OCI-LY3 (cell line): ENCODE results near the gene SPOPL.

Source experiments
- H2AFZ ChIP-seq: fragments of 200-600, 300-600 bp; shearing (Covaris generic); 2 replicates; pipeline ENCODE4 v1.6.0; 2014; ENCODE audit warnings: antibody characterized with exemption, low read depth, low read length
- H3K27ac ChIP-seq: fragments of 200-600, 300-600 bp; sonication (generic); 2 replicates; pipeline ENCODE4 v1.5.1; 2014; ENCODE audit warnings: mild to moderate bottlenecking, low read length, moderate library complexity, mixed read lengths
- H3K27me3 ChIP-seq: fragments of 200-600, 300-600 bp; sonication (generic); 2 replicates; pipeline ENCODE4 v1.6.1; 2014; ENCODE audit warnings: low read depth, low read length, mixed read lengths
- H3K36me3 ChIP-seq: fragments of 200-600, 300-600 bp; sonication (generic); replicated peaks from 2 replicates; pipeline ENCODE3; 2014; ENCODE audit warnings: low read depth, low read length, mixed read lengths
- H3K4me1 ChIP-seq: fragments of 300-600, 200-600 bp; sonication (generic); 2 replicates; pipeline ENCODE4 v1.6.1; 2014; ENCODE audit warnings: low read length, mixed read lengths
- H3K4me2 ChIP-seq: fragments of 200-600, 300-600 bp; sonication (generic); 2 replicates; pipeline ENCODE4 v1.6.1; 2014; ENCODE audit warnings: low read length, mixed read lengths
- H3K4me3 ChIP-seq: fragments of 300-600, 200-600 bp; sonication (generic); 2 replicates; pipeline ENCODE4 v1.5.1; 2014; ENCODE audit warnings: antibody characterized with exemption, mild to moderate bottlenecking, low read length, moderate library complexity
- H3K79me2 ChIP-seq: fragments of 300-600, 200-600 bp; shearing (Covaris generic); 2 replicates; pipeline ENCODE4 v1.6.1; 2014; ENCODE audit warnings: mild to moderate bottlenecking, low read length, mixed read lengths
- H3K9ac ChIP-seq: fragments of 300-600, 200-600 bp; shearing (Covaris generic); 2 replicates; pipeline ENCODE4 v1.6.0; 2014; ENCODE audit warnings: mild to moderate bottlenecking, low read length, moderate library complexity
- H3K9me3 ChIP-seq: fragments of 200-600, 300-600 bp; shearing (Covaris generic); 2 replicates; pipeline ENCODE4 v1.6.1; 2014; ENCODE audit warnings: low read length, mixed read lengths; ENCODE audit not compliant: insufficient read depth
- H4K20me1 ChIP-seq: fragments of 200-600, 300-600 bp; sonication (generic); 2 replicates; pipeline ENCODE4 v1.6.1; 2016; ENCODE audit warnings: low read length, mixed read lengths; ENCODE audit not compliant: insufficient read depth
- EZH2phosphoT487 ChIP-seq: fragments of 200-600 bp; shearing (Covaris generic); IDR thresholded peaks from 2 replicates; pipeline ENCODE4 v1.6.1; 2018; ENCODE audit warnings: antibody characterized with exemption, mixed run types, low read depth
- TF ChIP-seq, protein P1 (sequence below): fragments of 200-600, 300-600 bp; sonication (generic); IDR thresholded peaks from 2 replicates; pipeline ENCODE4 v1.5.1; 2014; ENCODE audit warnings: antibody characterized with exemption, low read length, low read depth

Gene SPOPL

DNA sequence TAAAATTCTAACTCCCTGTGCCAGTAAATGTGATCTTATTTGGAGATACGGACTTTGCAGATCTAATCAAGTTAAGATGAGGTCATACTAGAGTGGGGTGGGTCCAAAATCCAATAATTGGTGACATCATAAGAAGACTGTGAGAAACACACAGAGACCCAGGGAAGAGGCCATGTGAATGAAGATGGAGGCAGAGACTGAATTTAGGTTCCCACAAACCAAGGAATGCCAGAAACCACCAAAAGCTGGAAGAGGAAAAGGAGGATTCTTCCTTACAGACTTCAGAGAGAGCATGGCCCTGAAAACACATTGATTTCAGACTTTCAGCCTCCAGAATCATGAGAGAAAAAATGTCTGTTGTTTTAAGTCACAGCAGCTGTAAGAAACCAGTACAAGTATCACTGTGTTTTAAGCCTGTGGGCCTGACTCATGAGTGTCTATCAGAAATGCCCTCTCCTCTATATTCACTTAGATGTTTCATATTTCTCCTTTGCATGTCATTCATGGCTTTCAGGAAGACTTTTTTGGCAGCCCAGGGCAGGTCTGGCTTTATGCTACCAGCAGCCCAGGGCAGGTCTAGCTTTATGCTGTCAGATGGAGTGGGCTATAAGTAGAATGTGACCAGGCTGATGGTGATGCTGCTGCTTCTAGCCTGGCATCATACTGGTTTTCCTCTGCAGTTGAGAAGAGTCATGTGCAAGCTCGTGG, 100.0 kb downstream of the SPOPL start:
- no peak overlapping the region for H3K27ac ChIP-seq
- no peak overlapping the region for H3K4me2 ChIP-seq
- H3K9ac ChIP-seq = no peak overlapping the region
- TF ChIP-seq, protein P1, sequence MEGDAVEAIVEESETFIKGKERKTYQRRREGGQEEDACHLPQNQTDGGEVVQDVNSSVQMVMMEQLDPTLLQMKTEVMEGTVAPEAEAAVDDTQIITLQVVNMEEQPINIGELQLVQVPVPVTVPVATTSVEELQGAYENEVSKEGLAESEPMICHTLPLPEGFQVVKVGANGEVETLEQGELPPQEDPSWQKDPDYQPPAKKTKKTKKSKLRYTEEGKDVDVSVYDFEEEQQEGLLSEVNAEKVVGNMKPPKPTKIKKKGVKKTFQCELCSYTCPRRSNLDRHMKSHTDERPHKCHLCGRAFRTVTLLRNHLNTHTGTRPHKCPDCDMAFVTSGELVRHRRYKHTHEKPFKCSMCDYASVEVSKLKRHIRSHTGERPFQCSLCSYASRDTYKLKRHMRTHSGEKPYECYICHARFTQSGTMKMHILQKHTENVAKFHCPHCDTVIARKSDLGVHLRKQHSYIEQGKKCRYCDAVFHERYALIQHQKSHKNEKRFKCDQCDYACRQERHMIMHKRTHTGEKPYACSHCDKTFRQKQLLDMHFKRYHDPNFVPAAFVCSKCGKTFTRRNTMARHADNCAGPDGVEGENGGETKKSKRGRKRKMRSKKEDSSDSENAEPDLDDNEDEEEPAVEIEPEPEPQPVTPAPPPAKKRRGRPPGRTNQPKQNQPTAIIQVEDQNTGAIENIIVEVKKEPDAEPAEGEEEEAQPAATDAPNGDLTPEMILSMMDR = no peak
- TF ChIP-seq EZH2phosphoT487 = no peak
- no peaks in the 10 kb centered on the region for H4K20me1 ChIP-seq
- H3K9me3 ChIP-seq = no peaks in the 10 kb centered on the region
- peaks cover 15% of the 10 kb centered on the region for H3K36me3 ChIP-seq
- no peak overlapping the region for H3K4me3 ChIP-seq
- H3K27me3 ChIP-seq = no peaks in the 10 kb centered on the region
- no peaks in the 10 kb centered on the region for H3K79me2 ChIP-seq
- H3K4me1 ChIP-seq = peaks cover 6% of the 10 kb centered on the region; the same call in 1 of the 2 replicates
- no peak overlapping the region for H2AFZ ChIP-seq

DNA sequence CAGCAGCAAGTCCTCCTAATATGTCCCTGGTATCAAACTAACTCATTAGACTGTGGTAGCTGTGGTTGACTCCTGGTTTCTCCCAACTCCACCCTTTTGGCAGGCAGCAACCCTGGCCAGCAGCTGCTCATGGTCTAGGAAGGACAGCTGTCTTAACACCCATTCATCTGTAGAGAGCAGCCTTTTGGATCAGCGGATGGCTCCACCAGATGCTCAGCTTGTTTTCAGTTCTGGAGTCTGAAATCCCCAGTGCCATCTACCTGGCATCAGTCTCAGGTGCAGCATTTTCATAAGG, 100.5 kb downstream of the SPOPL start:
- H3K27me3 ChIP-seq = no peaks in the 10 kb centered on the region
- peaks cover 6% of the 10 kb centered on the region; the same call in 1 of the 2 replicates for H3K4me1 ChIP-seq
- H3K9ac ChIP-seq = no peak overlapping the region
- H3K9me3 ChIP-seq = no peaks in the 10 kb centered on the region
- H3K27ac ChIP-seq = no peak overlapping the region
- no peak overlapping the region for H3K4me3 ChIP-seq
- peaks cover 10% of the 10 kb centered on the region for H3K36me3 ChIP-seq
- H2AFZ ChIP-seq = no peak overlapping the region
- no peaks in the 10 kb centered on the region for H3K79me2 ChIP-seq
- H3K4me2 ChIP-seq = no peak overlapping the region
- no peaks in the 10 kb centered on the region for H4K20me1 ChIP-seq
- TF ChIP-seq EZH2phosphoT487 = no peak
- TF ChIP-seq, protein P1 = no peak

DNA sequence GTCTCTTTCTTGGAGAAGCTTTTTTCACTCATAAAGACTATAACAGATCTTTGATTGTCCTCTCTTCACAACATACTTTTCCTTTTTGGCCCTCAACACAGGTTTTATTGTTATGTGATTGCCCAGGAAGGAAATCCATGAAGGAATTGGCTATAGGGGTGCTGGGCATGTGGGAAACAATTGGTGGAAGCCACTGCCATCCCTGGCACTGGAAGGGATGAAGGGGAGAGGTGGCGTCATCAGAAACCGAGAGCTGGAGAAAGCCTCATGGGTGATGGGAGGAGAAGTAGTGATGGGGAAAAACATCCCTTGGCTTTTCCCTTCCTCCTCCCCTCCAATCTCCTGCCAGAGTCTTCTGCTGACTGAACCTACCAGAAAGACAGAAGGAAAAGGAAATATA, 106.2 kb downstream of the SPOPL start:
- Histone ChIP-seq H3K36me3 (no peaks in the 10 kb centered on the region), H4K20me1 (no peaks in the 10 kb centered on the region), H2AFZ (no peak overlapping the region), H3K27me3 (no peaks in the 10 kb centered on the region), H3K9ac (no peak overlapping the region), H3K79me2 (no peaks in the 10 kb centered on the region), H3K4me1 (no peaks in the 10 kb centered on the region), H3K27ac (no peak overlapping the region), H3K4me3 (no peak overlapping the region), H3K9me3 (no peaks in the 10 kb centered on the region), H3K4me2 (no peak overlapping the region)
- TF ChIP-seq, protein P1 = no peak
- no peak for TF ChIP-seq EZH2phosphoT487

DNA sequence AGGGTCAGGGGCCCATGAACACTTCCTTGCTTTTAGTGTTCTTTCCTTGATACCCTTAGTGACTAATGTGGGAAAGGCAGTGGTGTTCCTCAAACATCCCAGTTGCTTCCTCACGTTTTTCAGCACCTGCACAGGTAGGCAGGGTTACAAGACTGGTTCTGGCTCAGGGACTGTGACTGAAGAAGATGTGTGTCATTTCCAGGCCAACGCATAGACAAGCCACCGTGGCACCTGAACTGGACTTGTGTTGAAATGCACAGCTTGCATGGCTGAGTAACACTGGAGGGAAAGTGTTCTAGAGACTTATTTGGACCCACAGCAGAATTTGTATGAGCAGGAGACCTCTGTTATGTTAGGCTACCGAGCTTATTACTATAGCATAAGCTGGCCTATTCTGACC, 107.9 kb downstream of the SPOPL start:
- Histone ChIP-seq H4K20me1 (no peaks in the 10 kb centered on the region), H3K4me2 (no peak overlapping the region), H3K36me3 (no peaks in the 10 kb centered on the region), H3K79me2 (no peaks in the 10 kb centered on the region), H3K9ac (no peak overlapping the region), H3K4me3 (no peak overlapping the region), H3K27me3 (no peaks in the 10 kb centered on the region), H3K27ac (no peak overlapping the region), H3K9me3 (no peaks in the 10 kb centered on the region), H2AFZ (no peak overlapping the region), H3K4me1 (no peaks in the 10 kb centered on the region)
- no peak for TF ChIP-seq EZH2phosphoT487
- TF ChIP-seq, protein P1 = no peak
